GM19023 (cell line): ENCODE measurements around the gene MYLK4.
"Not testable (repeated sequence)": the region's sequence is repeated elsewhere in the genome, so short reads cannot be mapped to it uniquely, and the experiment has no call there.

ENCODE experiments used
- ATAC-seq: cut with Tn5 transposase; IDR thresholded peaks from one replicate; pipeline ENCODE4 v1.9.1; 2021; ENCODE audit warnings: mild to moderate bottlenecking, moderate library complexity; ENCODE audit not compliant: unreplicated experiment

The MYLK4 gene

GRCh38 chr6:2780102-2780737 lies 29.5 kb upstream of the MYLK4 start:
- ATAC-seq: no peak

GRCh38 chr6:2777249-2777648 lies 26.5 kb upstream of the MYLK4 start:
- ATAC-seq: no peak

GRCh38 chr6:2775003-2775402 lies 24.3 kb upstream of the MYLK4 start:
- no peak for ATAC-seq

- no peak for ATAC-seq
Measured at GRCh38 chr6:2773449-2773848, 22.7 kb upstream of the MYLK4 start.

- no peak for ATAC-seq
Measured at GRCh38 chr6:2772840-2773239, 22.1 kb upstream of the MYLK4 start.

GRCh38 chr6:2771079-2771478 lies 20.4 kb upstream of the MYLK4 start:
- no peak for ATAC-seq

- ATAC-seq: no peak
Measured at GRCh38 chr6:2770171-2770570, 19.4 kb upstream of the MYLK4 start.

- no peak for ATAC-seq
Measured at GRCh38 chr6:2768696-2769095, 18.0 kb upstream of the MYLK4 start.

- ATAC-seq: no peak
Measured at GRCh38 chr6:2767657-2768524, 17.2 kb upstream of the MYLK4 start.

- ATAC-seq: no peak
Measured at GRCh38 chr6:2766767-2767656, 16.3 kb upstream of the MYLK4 start.

- ATAC-seq: peak; percentile 28
Measured at GRCh38 chr6:2765896-2766766, 15.4 kb upstream of the MYLK4 start.

- peak; percentile 86 for ATAC-seq
Measured at GRCh38 chr6:2765166-2765895, 14.6 kb upstream of the MYLK4 start, which contains the start of gene WRNIP1. WRNIP1 (plus strand) TSS chr6:2765393; CDS start chr6:2765623, 230 bp downstream.

GRCh38 chr6:2764610-2765165 lies 14.0 kb upstream of the MYLK4 start:
- peak; percentile 68 for ATAC-seq

GRCh38 chr6:2763876-2764540 lies 13.3 kb upstream of the MYLK4 start:
- no peak for ATAC-seq

GRCh38 chr6:2763345-2763841 lies 12.7 kb upstream of the MYLK4 start:
- no peak for ATAC-seq

- not testable (repeated sequence) for ATAC-seq
Measured at GRCh38 chr6:2762868-2763267, 12.1 kb upstream of the MYLK4 start.

- no peak for ATAC-seq
Measured at GRCh38 chr6:2760882-2761842, 10.4 kb upstream of the MYLK4 start.
